Measurements from ENCODE around the gene HTRA2.

DNA sequence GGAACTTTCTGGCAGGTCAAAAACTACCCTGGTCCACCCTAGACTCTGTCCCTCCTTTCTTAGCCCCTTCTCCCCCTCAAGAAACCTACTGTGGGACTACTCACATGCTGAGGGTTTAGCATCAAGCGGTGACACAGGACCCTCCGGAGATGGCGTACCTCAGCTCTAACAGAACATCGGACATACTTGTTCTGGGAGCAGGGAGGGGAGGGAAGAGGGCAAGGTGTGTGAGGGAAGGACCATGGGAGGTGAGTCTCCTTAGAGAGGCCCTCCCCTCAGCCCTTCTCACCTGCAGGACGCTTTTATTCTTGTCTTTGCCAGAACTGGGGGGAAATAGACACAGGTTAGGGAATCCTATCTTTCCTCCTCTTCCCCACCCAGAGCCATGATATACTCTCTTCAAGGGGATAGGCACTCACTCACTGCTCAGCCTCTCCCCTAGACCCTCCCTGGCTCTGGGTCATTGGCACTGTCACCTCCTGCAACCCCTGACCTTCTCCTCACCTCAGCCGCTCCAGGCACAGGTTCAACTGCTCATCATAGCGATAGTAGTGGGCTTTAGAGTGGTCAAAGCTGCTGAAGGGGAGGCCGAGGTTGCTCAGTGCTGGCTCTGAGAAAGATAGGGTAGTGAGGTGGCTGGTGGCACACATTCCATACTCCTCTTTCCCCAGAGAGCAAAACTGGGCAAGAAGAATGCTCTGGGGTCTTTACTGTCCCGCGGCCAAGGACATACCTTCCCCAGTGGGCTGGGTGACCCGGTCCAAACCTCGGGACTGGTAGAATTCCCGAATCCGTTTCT is 24.1 kb upstream of the HTRA2 start:
- TF ChIP-seq CTCF (IDR thresholded peaks at IDR 0.05) (no peak), POLR2A (IDR thresholded peaks at IDR 0.05) (no peak)
